Muscle of back (tissue), 11 donors: ENCODE measurements around the gene PTPRD. TPM values are rescaled to one million over a fixed set of nuclear protein-coding genes. Genes with fewer than 3 reads are reported as not detected.

Source experiments
- DNase-seq, 3 donors: peaks; one replicate each; pipeline versions ENCODE4 v3.0.0 to v3.0.0-alpha.2; 2013
- polyA plus RNA-seq, 10 donors: library from polyadenylated mRNA; unstranded; fragments of 120-200 nt; gene quantifications; one replicate each; pipeline ENCODE4 v1.2.1, GENCODE V29; 2013; ENCODE audit not compliant: insufficient read length in 10 of 10

Gene PTPRD
- polyA plus RNA-seq, 10 donors: 51.8 to 95.1 (median 75.6) TPM

DNA sequence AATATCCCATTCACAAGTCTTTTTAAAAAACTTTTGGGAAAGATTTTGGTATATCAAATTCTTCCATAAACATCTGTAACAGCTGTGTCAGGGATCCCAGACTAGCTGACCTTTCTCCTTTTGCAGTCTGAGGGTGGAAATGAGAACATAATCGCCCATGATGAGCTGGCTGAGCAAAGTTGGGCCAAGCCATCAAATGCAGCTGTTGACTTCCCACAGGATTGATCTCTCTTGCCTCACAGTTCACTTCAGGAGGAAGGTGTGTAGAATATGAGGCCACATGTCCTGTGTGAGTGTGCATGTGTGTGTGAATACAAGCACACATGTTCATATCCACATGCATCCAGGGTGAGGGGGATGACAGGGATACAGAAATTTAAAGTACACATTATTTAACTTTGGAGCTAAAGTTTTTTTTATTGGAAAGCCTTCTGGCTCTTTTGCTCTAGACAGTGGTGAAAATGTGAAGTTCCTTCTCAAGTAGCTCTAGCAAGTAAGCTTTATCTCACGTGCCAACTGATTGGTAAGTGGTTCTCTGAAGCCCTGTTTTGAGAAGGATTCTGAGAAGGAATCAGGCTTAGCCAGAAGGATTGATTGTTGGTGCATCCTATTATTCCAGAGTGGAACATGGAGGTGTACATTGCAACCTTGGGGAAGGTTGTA lies 2344.5 kb downstream of the PTPRD start:
- peak; percentile 33 to 84 (median 34) for DNase-seq

DNA sequence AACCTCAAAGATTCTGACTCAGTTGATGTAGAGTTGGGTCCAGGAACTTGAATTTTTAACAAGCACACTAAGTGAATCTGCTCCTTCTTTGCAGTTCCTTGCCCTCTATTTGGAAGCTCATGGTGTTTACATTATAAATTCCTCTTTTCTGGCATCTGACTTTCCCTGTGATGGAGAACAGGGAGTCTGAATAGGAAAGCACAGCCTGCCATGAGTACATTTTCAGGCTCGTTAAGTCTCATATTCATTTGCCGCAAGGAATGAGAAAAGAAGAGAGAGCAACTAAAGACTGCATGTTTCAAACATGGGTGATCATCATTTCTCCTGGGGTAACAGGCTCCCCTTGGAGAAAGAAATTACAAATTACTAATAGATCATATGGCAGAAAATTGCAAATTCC lies 2345.2 kb downstream of the PTPRD start:
- DNase-seq: no peak

DNA sequence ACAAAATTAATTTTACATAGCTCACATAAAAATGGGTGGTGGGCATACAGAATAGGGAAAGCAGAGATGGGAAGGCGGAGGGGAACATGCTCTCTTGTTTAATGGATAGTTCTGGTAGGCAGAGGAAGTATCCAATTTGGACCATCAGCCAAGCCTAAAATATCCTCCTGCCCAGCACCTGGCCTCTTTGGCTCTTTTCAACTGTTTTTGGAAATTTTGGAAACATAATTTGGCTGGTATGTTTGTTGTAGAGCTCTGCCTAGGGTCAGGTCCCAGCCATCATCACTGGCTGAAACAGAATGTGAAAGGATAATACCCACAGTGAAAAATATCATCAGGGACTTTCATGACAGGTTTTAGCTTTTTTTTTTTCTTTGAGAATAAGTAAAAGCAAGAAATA lies 2345.9 kb downstream of the PTPRD start:
- DNase-seq: no peak

DNA sequence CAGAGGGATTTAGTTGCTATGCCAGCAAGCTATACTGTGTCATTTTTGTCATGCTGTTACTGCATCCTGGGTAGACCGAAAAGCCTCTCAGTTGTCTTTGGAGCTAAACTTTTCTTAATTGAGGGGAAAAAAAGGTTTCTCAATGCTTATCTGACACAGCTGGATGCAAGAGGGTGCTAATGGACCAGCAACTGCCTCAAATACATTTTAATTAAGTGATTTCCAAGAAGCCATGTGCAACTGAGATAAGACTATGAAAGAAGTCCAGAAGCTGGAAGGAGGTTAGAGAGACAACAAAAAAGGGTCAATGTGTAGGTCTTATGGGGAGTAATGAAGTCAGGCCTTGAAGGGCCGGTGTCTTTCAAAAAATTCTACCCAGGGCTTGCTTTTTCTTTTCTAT lies 2347.5 kb downstream of the PTPRD start:
- DNase-seq: no peak
